Neural cell (in vitro differentiated cells): ENCODE data around the gene SPATA32. TPM values are rescaled to one million over a fixed set of nuclear protein-coding genes. Genes with fewer than 3 reads are reported as not detected.
A peak's percentile ranks its signal among the peaks of the same experiment; 100 is the strongest.

Experiments used
- H2AFZ ChIP-seq: fragments of 200-600, 300-800 bp; sonication (generic), shearing (Covaris generic); 2 replicates; pipeline ENCODE4 v1.6.0; 2014; ENCODE audit warnings: low read depth, mild to moderate bottlenecking, antibody characterized with exemption, low read length, moderate library complexity
- H3F3A ChIP-seq: fragments of 200-600 bp; shearing (Covaris generic); 2 replicates; pipeline ENCODE4 v1.6.1; 2016; ENCODE audit warnings: mild to moderate bottlenecking, moderate library complexity, mixed read lengths, antibody characterized with exemption, low read length; ENCODE audit not compliant: insufficient read depth, poor library complexity, severe bottlenecking
- H3K27ac ChIP-seq: fragments of 200-600, 300-800 bp; sonication (generic), shearing (Covaris generic); 2 replicates; pipeline ENCODE4 v1.5.1; 2014; ENCODE audit warnings: mild to moderate bottlenecking, low read length, moderate library complexity
- H3K27me3 ChIP-seq: fragments of 300-800, 200-600 bp; sonication (generic), shearing (Covaris generic); 2 replicates; pipeline ENCODE4 v1.6.0; 2014; ENCODE audit warnings: mild to moderate bottlenecking, low read depth, low read length, moderate library complexity; ENCODE audit not compliant: insufficient read depth
- H3K36me3 ChIP-seq: fragments of 300-800, 200-600 bp; sonication (generic), shearing (Covaris generic); 2 replicates; pipeline ENCODE4 v1.5.1; 2014; ENCODE audit warnings: mild to moderate bottlenecking, antibody characterized with exemption, low read length, moderate library complexity; ENCODE audit not compliant: insufficient read depth
- H3K4me2 ChIP-seq: fragments of 300-800, 200-600 bp; sonication (generic), shearing (Covaris generic); 2 replicates; pipeline ENCODE4 v1.6.0; 2014; ENCODE audit warnings: mild to moderate bottlenecking, low read length
- H3K4me3 ChIP-seq: fragments of 300-800, 200-600 bp; sonication (generic), shearing (Covaris generic); 2 replicates; pipeline ENCODE4 v1.5.1; 2014; ENCODE audit warnings: mild to moderate bottlenecking, low read length, moderate library complexity
- H3K79me2 ChIP-seq: fragments of 200-600 bp; shearing (Covaris generic); replicated peaks from 2 replicates; pipeline ENCODE4 v1.6.0; 2014; ENCODE audit warnings: mild to moderate bottlenecking, low read length, moderate library complexity; ENCODE audit not compliant: insufficient read depth
- H3K9ac ChIP-seq: fragments of 300-800, 200-600 bp; sonication (generic), shearing (Covaris generic); 2 replicates; pipeline ENCODE4 v1.6.1; 2016; ENCODE audit warnings: mild to moderate bottlenecking, low read length, mixed read lengths
- H3K9me2 ChIP-seq: fragments of 200-600 bp; shearing (Covaris generic); 2 replicates; pipeline ENCODE4 v1.6.1; 2016; ENCODE audit warnings: mild to moderate bottlenecking, low read length, mixed read lengths; ENCODE audit not compliant: insufficient read depth
- H3K9me3 ChIP-seq: fragments of 200-600, 300-800 bp; sonication (generic), shearing (Covaris generic); 2 replicates; pipeline ENCODE4 v1.6.1; 2016; ENCODE audit warnings: mild to moderate bottlenecking, mixed run types, low read length, moderate library complexity, mixed read lengths
- H4K20me1 ChIP-seq: fragments of 200-600 bp; shearing (Covaris generic); 2 replicates; pipeline ENCODE4 v1.6.1; 2016; ENCODE audit warnings: mild to moderate bottlenecking, mixed run types; ENCODE audit not compliant: insufficient read depth
- CTCF ChIP-seq: fragments of 450-650 bp; IDR thresholded peaks from 2 replicates; pipeline ENCODE4 v1.5.1; 2014; ENCODE audit warnings: antibody characterized with exemption, mild to moderate bottlenecking, moderate library complexity; ENCODE audit not compliant: poor library complexity, severe bottlenecking
- EP300 ChIP-seq: fragments of 450-650 bp; conservative IDR thresholded peaks from 2 replicates; pipeline ENCODE4 v1.6.1; 2014; ENCODE audit warnings: antibody characterized with exemption, mild to moderate bottlenecking, moderate library complexity; ENCODE audit not compliant: poor library complexity, severe bottlenecking
- EZH2 ChIP-seq: fragments of 200-600, 300-800 bp; shearing (Covaris generic), sonication (generic); IDR thresholded peaks from 2 replicates; pipeline ENCODE4 v1.6.1; 2014; ENCODE audit warnings: antibody characterized with exemption, low read length, borderline replicate concordance, mild to moderate bottlenecking; ENCODE audit not compliant: insufficient read depth, poor library complexity, severe bottlenecking
- MXI1 ChIP-seq: fragments of 450-650 bp; conservative IDR thresholded peaks from 2 replicates; pipeline ENCODE4 v1.6.1; 2014; ENCODE audit warnings: antibody characterized with exemption, mild to moderate bottlenecking; ENCODE audit not compliant: poor library complexity, severe bottlenecking
- POLR2AphosphoS5 ChIP-seq: IDR thresholded peaks from 2 replicates; pipeline ENCODE4 v1.6.1; 2012
- RAD21 ChIP-seq: fragments of 450-650 bp; conservative IDR thresholded peaks from 2 replicates; pipeline ENCODE4 v1.6.1; 2014; ENCODE audit warnings: antibody characterized with exemption, mild to moderate bottlenecking, moderate library complexity
- REST ChIP-seq: IDR thresholded peaks from 2 replicates; pipeline ENCODE4 v1.6.1; 2012; ENCODE audit warnings: borderline replicate concordance
- SMC3 ChIP-seq: fragments of 450-650 bp; conservative IDR thresholded peaks from 2 replicates; pipeline ENCODE4 v1.6.1; 2014; ENCODE audit warnings: antibody characterized with exemption, mild to moderate bottlenecking, moderate library complexity; ENCODE audit not compliant: poor library complexity
- TAF1 ChIP-seq: IDR thresholded peaks from 2 replicates; pipeline ENCODE4 v1.6.1; 2012; ENCODE audit warnings: low read depth
- polyA plus RNA-seq: library from polyadenylated mRNA; depleted of rRNA; stranded (reverse); fragments of >200 nt; gene quantifications from 2 replicates; pipeline ENCODE4 v1.2.3, GENCODE V29; 2014

The SPATA32 gene
- polyA plus RNA-seq, 1 donor from 2014 or later = not detected

GRCh38 chr17:45222996-45223538, 38.8 kb downstream of the SPATA32 start:
- H2AFZ ChIP-seq = no peak overlapping the region
- no peaks in the 10 kb centered on the region for H3K79me2 ChIP-seq
- H3F3A ChIP-seq = no peaks in the 10 kb centered on the region
- no peaks in the 10 kb centered on the region for H3K36me3 ChIP-seq
- H3K9ac ChIP-seq = no peak overlapping the region
- no peak for TF ChIP-seq MXI1
- TF ChIP-seq POLR2AphosphoS5 = no peak
- TF ChIP-seq SMC3 = no peak
- TF ChIP-seq RAD21 = no peak
- no peak for TF ChIP-seq EZH2
- TF ChIP-seq REST = no peak
- no peak for TF ChIP-seq CTCF
- TF ChIP-seq EP300 = no peak
- no peak for TF ChIP-seq TAF1
- H3K9me3 ChIP-seq = no peaks in the 10 kb centered on the region
- no peak overlapping the region for H3K27ac ChIP-seq
- peak overlapping the region; percentile 51 for H3K4me3 ChIP-seq
- H4K20me1 ChIP-seq = no peaks in the 10 kb centered on the region
- no peaks in the 10 kb centered on the region for H3K9me2 ChIP-seq
- H3K4me2 ChIP-seq = no peak overlapping the region
- H3K27me3 ChIP-seq = peaks cover 42% of the 10 kb centered on the region

GRCh38 chr17:45222289-45222995, 39.5 kb downstream of the SPATA32 start:
- H3K4me3 ChIP-seq = peak overlapping the region; percentile 51
- H3K27me3 ChIP-seq = peaks cover 42% of the 10 kb centered on the region
- no peaks in the 10 kb centered on the region for H3F3A ChIP-seq
- no peaks in the 10 kb centered on the region for H3K9me3 ChIP-seq
- H3K36me3 ChIP-seq = no peaks in the 10 kb centered on the region
- H2AFZ ChIP-seq = no peak overlapping the region
- no peaks in the 10 kb centered on the region for H3K79me2 ChIP-seq
- no peaks in the 10 kb centered on the region for H4K20me1 ChIP-seq
- no peak overlapping the region for H3K27ac ChIP-seq
- H3K4me2 ChIP-seq = no peak overlapping the region
- H3K9me2 ChIP-seq = no peaks in the 10 kb centered on the region
- no peak overlapping the region for H3K9ac ChIP-seq
- no peak for TF ChIP-seq EZH2
- no peak for TF ChIP-seq CTCF
- no peak for TF ChIP-seq TAF1
- no peak for TF ChIP-seq RAD21
- no peak for TF ChIP-seq REST
- TF ChIP-seq SMC3 = no peak
- TF ChIP-seq EP300 = no peak
- TF ChIP-seq MXI1 = no peak
- no peak for TF ChIP-seq POLR2AphosphoS5
